Parathyroid adenoma (tissue), 2 donors: ENCODE measurements around the gene TEX13D.

Experiments used
- H2AFZ ChIP-seq: fragments of 300-600 bp; sonication (generic); one replicate; pipeline ENCODE4 v1.7.0; 2017; ENCODE audit warnings: antibody characterized with exemption, mild to moderate bottlenecking
- H3K27ac ChIP-seq: fragments of 300-600 bp; sonication (generic); one replicate; pipeline ENCODE4 v1.7.0; 2017
- H3K27me3 ChIP-seq: fragments of 300-600 bp; sonication (generic); one replicate; pipeline ENCODE4 v1.7.0; 2017; ENCODE audit warnings: low read length; ENCODE audit not compliant: control insufficient read depth, insufficient read depth
- H3K36me3 ChIP-seq: fragments of 300-600 bp; sonication (generic); one replicate; pipeline ENCODE4 v1.7.0; 2017; ENCODE audit warnings: low read length; ENCODE audit not compliant: control insufficient read depth, insufficient read depth
- H3K4me1 ChIP-seq: fragments of 300-600 bp; sonication (generic); one replicate; pipeline ENCODE4 v1.7.0; 2017; ENCODE audit warnings: control low read depth
- H3K4me2 ChIP-seq: fragments of 300-600 bp; sonication (generic); one replicate; pipeline ENCODE4 v1.7.0; 2017; ENCODE audit warnings: low read length
- H3K4me3 ChIP-seq: fragments of 300-600 bp; sonication (generic); one replicate; pipeline ENCODE4 v1.7.0; 2017; ENCODE audit warnings: low read depth, low read length
- H3K79me2 ChIP-seq: fragments of 300-600 bp; sonication (generic); one replicate; pipeline ENCODE4 v1.7.0; 2017; ENCODE audit warnings: control low read depth
- H3K9ac ChIP-seq: fragments of 300-600 bp; sonication (generic); one replicate; pipeline ENCODE4 v1.7.0; 2017; ENCODE audit warnings: mild to moderate bottlenecking
- H3K9me3 ChIP-seq: fragments of 300-600 bp; sonication (generic); one replicate; pipeline ENCODE4 v1.7.0; 2017; ENCODE audit warnings: low read length; ENCODE audit not compliant: control insufficient read depth
- CTCF ChIP-seq: fragments of 300-600 bp; sonication (generic); IDR thresholded peaks from one replicate; pipeline ENCODE4 v1.7.0; 2017; ENCODE audit warnings: antibody characterized with exemption, mild to moderate bottlenecking
- donor health status: primary hyperparathyroidism.

Gene TEX13D

GRCh38 chrX:124346877-124347241 is 14.4 kb downstream of the TEX13D start:
- H3K27me3 ChIP-seq, result no peaks in the 10 kb centered on the region
- H3K9ac ChIP-seq, result no peak overlapping the region
- H3K36me3 ChIP-seq, result no peaks in the 10 kb centered on the region
- H3K4me3 ChIP-seq, result no peak overlapping the region
- H3K27ac ChIP-seq, result no peak overlapping the region
- no peak overlapping the region for H2AFZ ChIP-seq
- H3K4me2 ChIP-seq, result no peak overlapping the region
- no peak for TF ChIP-seq CTCF
- H3K79me2 ChIP-seq, result no peaks in the 10 kb centered on the region
- H3K4me1 ChIP-seq, result no peaks in the 10 kb centered on the region
- no peaks in the 10 kb centered on the region for H3K9me3 ChIP-seq

DNA sequence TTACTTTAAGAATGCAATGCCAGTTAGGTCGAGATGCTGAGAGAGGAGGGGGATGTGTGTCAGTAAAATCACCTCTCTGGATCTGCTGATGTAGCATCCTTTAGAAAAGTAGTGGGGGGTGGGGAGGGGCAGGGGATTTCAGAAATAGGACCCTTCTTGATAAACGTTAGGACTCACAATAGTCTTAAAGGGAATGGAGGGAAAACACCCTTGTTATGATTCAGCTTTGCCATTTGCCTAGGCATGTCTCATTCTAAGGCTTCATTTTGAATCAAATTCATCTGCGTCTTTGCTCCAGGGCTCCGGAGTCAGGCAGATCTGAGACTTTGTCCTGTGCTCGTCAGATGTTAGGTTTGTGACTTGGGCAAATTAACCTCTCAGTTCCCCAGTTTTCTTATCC is 14.8 kb downstream of the TEX13D start:
- Histone ChIP-seq H3K9ac (no peak overlapping the region), H3K27me3 (no peaks in the 10 kb centered on the region), H3K4me3 (no peak overlapping the region), H2AFZ (no peak overlapping the region), H3K36me3 (no peaks in the 10 kb centered on the region), H3K79me2 (no peaks in the 10 kb centered on the region), H3K4me1 (no peaks in the 10 kb centered on the region), H3K27ac (no peak overlapping the region), H3K4me2 (no peak overlapping the region), H3K9me3 (no peaks in the 10 kb centered on the region)
- TF ChIP-seq CTCF, result no peak

DNA sequence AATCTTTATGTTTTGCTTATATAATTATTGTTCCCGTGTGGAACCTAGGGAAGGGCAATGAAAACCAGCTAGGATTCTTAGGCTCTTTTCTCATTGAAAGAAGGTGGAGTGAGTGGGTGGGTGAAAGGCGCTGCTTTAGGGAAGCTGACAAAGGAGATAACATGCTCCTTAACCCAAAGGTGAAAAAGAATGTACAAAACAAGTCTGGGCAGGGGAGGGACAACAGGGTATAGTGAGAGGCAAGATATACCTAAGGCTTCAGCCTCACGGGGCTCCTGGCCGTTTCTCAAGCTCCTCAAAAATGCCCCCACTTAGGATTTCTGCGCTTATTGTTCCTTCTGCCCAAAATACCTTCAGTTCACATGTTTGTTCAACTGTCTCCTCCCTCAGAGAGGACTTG is 15.7 kb downstream of the TEX13D start:
- no peaks in the 10 kb centered on the region for H3K4me1 ChIP-seq
- no peak overlapping the region for H3K4me3 ChIP-seq
- H3K27ac ChIP-seq, result no peak overlapping the region
- H3K27me3 ChIP-seq, result no peaks in the 10 kb centered on the region
- no peak overlapping the region for H2AFZ ChIP-seq
- H3K79me2 ChIP-seq, result no peaks in the 10 kb centered on the region
- no peak overlapping the region for H3K9ac ChIP-seq
- no peaks in the 10 kb centered on the region for H3K36me3 ChIP-seq
- H3K9me3 ChIP-seq, result no peaks in the 10 kb centered on the region
- no peak for TF ChIP-seq CTCF
- H3K4me2 ChIP-seq, result no peak overlapping the region

DNA sequence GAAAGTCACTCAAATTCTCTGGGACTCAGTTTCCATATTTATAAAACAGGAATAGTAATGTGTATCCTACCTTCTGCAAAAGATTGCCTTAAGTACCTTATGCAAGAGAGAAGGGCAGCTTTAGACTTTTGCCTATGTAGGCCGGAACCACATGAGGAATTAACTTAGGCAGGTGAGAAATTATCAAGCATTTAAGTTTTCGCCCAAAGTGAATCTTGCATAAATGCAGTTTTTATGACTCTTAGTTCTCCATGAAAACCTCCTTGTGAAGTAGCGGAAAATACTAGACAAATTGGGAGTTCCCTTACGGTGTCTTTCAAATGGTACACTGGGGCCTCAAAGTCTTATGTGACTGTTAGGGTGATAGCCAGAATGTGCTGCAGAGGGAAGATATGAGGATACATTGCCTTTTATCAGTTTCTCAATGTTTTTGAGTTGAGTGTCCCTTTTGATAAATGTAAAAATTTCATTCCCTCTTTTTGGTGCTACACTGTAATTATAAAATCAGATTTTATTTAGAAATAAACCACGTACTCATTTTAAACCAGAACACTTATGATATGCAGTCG is 16.5 kb downstream of the TEX13D start:
- H3K27ac ChIP-seq, result no peak overlapping the region
- H3K27me3 ChIP-seq, result no peaks in the 10 kb centered on the region
- H3K79me2 ChIP-seq, result no peaks in the 10 kb centered on the region

More for the DNA sequence above, 16.5 kb downstream of the TEX13D start:
- H3K4me3 ChIP-seq, result no peak overlapping the region
- no peak for TF ChIP-seq CTCF
- H3K36me3 ChIP-seq, result no peaks in the 10 kb centered on the region
- no peak overlapping the region for H2AFZ ChIP-seq
- H3K9me3 ChIP-seq, result no peaks in the 10 kb centered on the region
- no peak overlapping the region for H3K4me2 ChIP-seq
- H3K4me1 ChIP-seq, result no peaks in the 10 kb centered on the region
- no peak overlapping the region for H3K9ac ChIP-seq
